RPMI8226 (cell line): Measurements from ENCODE around the gene OR11H6.
"Not testable (repeated sequence)": the region's sequence is repeated elsewhere in the genome, so short reads cannot be mapped to it uniquely, and the experiment has no call there.

Experiments
- DNase-seq: peaks from one replicate; pipeline ENCODE4 v3.0.0-alpha.2; 2015

The OR11H6 gene

GRCh38 chr14:20223410-20223809 lies at the start of gene OR11H6:
TSS of gene OR11H6 (plus strand) at chr14:20223710. CDS start at chr14:20223710, 0 bp downstream.
- DNase-seq: no peak

GRCh38 chr14:20174205-20174604 lies 49.3 kb upstream of the OR11H6 start:
- DNase-seq: not testable (repeated sequence)

- DNase-seq: no peak
Measured at GRCh38 chr14:20176330-20176729, 47.2 kb upstream of the OR11H6 start.

GRCh38 chr14:20177433-20177974 lies 46.0 kb upstream of the OR11H6 start:
- DNase-seq: no peak

- no peak for DNase-seq
Measured at GRCh38 chr14:20179218-20179617, 44.3 kb upstream of the OR11H6 start.

GRCh38 chr14:20179880-20180279 lies 43.6 kb upstream of the OR11H6 start:
- DNase-seq: no peak

- DNase-seq: no peak
Measured at GRCh38 chr14:20180486-20180885, 43.0 kb upstream of the OR11H6 start.

- no peak for DNase-seq
Measured at GRCh38 chr14:20184181-20184580, 39.3 kb upstream of the OR11H6 start.

- DNase-seq: no peak
Measured at GRCh38 chr14:20190596-20190995, 32.9 kb upstream of the OR11H6 start, which contains the start of gene OR11G2. TSS of gene OR11G2 (plus strand) at chr14:20190896. CDS start at chr14:20197438, 6,542 bp downstream.

GRCh38 chr14:20191396-20191795 lies 32.1 kb upstream of the OR11H6 start:
- no peak for DNase-seq

- DNase-seq: no peak
Measured at GRCh38 chr14:20194101-20194500, 29.4 kb upstream of the OR11H6 start.

- not testable (repeated sequence) for DNase-seq
Measured at GRCh38 chr14:20195170-20195569, 28.3 kb upstream of the OR11H6 start.

GRCh38 chr14:20195911-20196310 lies 27.6 kb upstream of the OR11H6 start:
- DNase-seq: no peak

- no peak for DNase-seq
Measured at GRCh38 chr14:20197459-20197858, 26.1 kb upstream of the OR11H6 start.

- no peak for DNase-seq
Measured at GRCh38 chr14:20198991-20199390, 24.5 kb upstream of the OR11H6 start.

- no peak for DNase-seq
Measured at GRCh38 chr14:20204721-20205120, 18.8 kb upstream of the OR11H6 start.

GRCh38 chr14:20209595-20209994 lies 13.9 kb upstream of the OR11H6 start:
- no peak for DNase-seq

- DNase-seq: not testable (repeated sequence)
Measured at GRCh38 chr14:20212406-20212805, 11.1 kb upstream of the OR11H6 start.

- DNase-seq: no peak
Measured at GRCh38 chr14:20215196-20215595, 8.3 kb upstream of the OR11H6 start.

- DNase-seq: no peak
Measured at GRCh38 chr14:20219033-20219432, 4.5 kb upstream of the OR11H6 start.

GRCh38 chr14:20228681-20229080 lies 5.2 kb downstream of the OR11H6 start, which contains the start of gene OR11H7:
TSS of gene OR11H7 (plus strand) at chr14:20228981.
- DNase-seq: no peak

GRCh38 chr14:20235415-20235814 lies 11.9 kb downstream of the OR11H6 start:
- not testable (repeated sequence) for DNase-seq

GRCh38 chr14:20247646-20248246 lies 24.2 kb downstream of the OR11H6 start:
- peak; percentile 11 for DNase-seq

GRCh38 chr14:20262642-20263128 lies 39.2 kb downstream of the OR11H6 start:
- DNase-seq: no peak

- not testable (repeated sequence) for DNase-seq
Measured at GRCh38 chr14:20264361-20264760, 40.9 kb downstream of the OR11H6 start.
